ENCODE data around the gene SMURF1. TPM values are rescaled to one million over a fixed set of nuclear protein-coding genes. Genes with fewer than 3 reads are reported as not detected.

Gene SMURF1
- total and polyA plus RNA-seq, 4 donors: 2.9 to 16.8 (median 5.9) TPM

- Histone ChIP-seq H3K4me3 (ENCODE audit: low read depth in 1 of 3, low read length in 3 of 3) (no peak overlapping the region), H3K9me3 (ENCODE audit: control insufficient read depth in 4 of 4, low read length in 3 of 4) (no peaks in the 10 kb centered on the region), H3K9ac (ENCODE audit: low read depth in 1 of 2, low read length in 2 of 2) (no peak overlapping the region), H3K27ac (ENCODE audit: low read depth in 1 of 2, low read length in 2 of 2) (no peak overlapping the region), H3K27me3 (ENCODE audit: control insufficient read depth in 4 of 4, insufficient read depth in 4 of 4, low read length in 3 of 4) (no peaks in the 10 kb centered on the region), H3K36me3 (ENCODE audit: control insufficient read depth in 4 of 4, insufficient read depth in 3 of 4, low read depth in 1 of 4, low read length in 3 of 4) (no peaks in the 10 kb centered on the region), H3K4me1 (ENCODE audit: control insufficient read depth in 4 of 4, insufficient read depth in 4 of 4, low read length in 3 of 4) (peaks cover 0 to under 1% (median 0%) of the 10 kb centered on the region in 4 donors)
- no peak for DNase-seq (ENCODE audit: low spot score)
- no peak for TF ChIP-seq EGR1 (IDR thresholded peaks at IDR 0.05; ENCODE audit: low read depth in 2 of 2)
- no peak for TF ChIP-seq FOXA1 (IDR thresholded peaks at IDR 0.05)
- TF ChIP-seq FOXA2 (IDR thresholded peaks at IDR 0.05): no peak
- no peak for TF ChIP-seq ATF3 (IDR thresholded peaks at IDR 0.05)
- WGBS: 87% methylated on average over 15 of the region's 15 CpGs
Observed at GRCh38 chr7:99184532-99185218, 40.8 kb upstream of the SMURF1 start.

GRCh38 chr7:99180067-99180650 lies 36.3 kb upstream of the SMURF1 start:
- H3K36me3 ChIP-seq (ENCODE audit: control insufficient read depth in 4 of 4, insufficient read depth in 3 of 4, low read depth in 1 of 4, low read length in 3 of 4): no peaks in the 10 kb centered on the region
- DNase-seq (ENCODE audit: low spot score): no peak
- no peaks in the 10 kb centered on the region for H3K9me3 ChIP-seq (ENCODE audit: control insufficient read depth in 4 of 4, low read length in 3 of 4)
- no peaks in the 10 kb centered on the region for H3K27me3 ChIP-seq (ENCODE audit: control insufficient read depth in 4 of 4, insufficient read depth in 4 of 4, low read length in 3 of 4)
- TF ChIP-seq HNF4G (IDR thresholded peaks at IDR 0.05) (no peak), NR2F2 (IDR thresholded peaks at IDR 0.05) (no peak), RXRA (IDR thresholded peaks at IDR 0.05) (no peak), GABPA (IDR thresholded peaks at IDR 0.05 in 1 of 2, conservative IDR thresholded peaks at IDR 0.05 in 1 of 2) (no peak), JUND (IDR thresholded peaks at IDR 0.05) (no peak), EGR1 (IDR thresholded peaks at IDR 0.05; ENCODE audit: low read depth in 2 of 2) (no peak), RAD21 (IDR thresholded peaks at IDR 0.05) (no peak), YY1 (IDR thresholded peaks at IDR 0.05) (no peak), TAF1 (conservative IDR thresholded peaks at IDR 0.05) (no peak), SP1 (IDR thresholded peaks at IDR 0.05) (no peak), REST (IDR thresholded peaks at IDR 0.05) (no peak), ATF3 (IDR thresholded peaks at IDR 0.05) (no peak), HNF4A (conservative IDR thresholded peaks at IDR 0.05) (no peak), MAX (IDR thresholded peaks at IDR 0.05) (no peak), CTCF (IDR thresholded peaks at IDR 0.05; ENCODE audit: low read depth, low read length, missing input control) (no peak), FOXA1 (IDR thresholded peaks at IDR 0.05) (no peak), FOXA2 (IDR thresholded peaks at IDR 0.05) (no peak)
- TF ChIP-seq, protein P1, sequence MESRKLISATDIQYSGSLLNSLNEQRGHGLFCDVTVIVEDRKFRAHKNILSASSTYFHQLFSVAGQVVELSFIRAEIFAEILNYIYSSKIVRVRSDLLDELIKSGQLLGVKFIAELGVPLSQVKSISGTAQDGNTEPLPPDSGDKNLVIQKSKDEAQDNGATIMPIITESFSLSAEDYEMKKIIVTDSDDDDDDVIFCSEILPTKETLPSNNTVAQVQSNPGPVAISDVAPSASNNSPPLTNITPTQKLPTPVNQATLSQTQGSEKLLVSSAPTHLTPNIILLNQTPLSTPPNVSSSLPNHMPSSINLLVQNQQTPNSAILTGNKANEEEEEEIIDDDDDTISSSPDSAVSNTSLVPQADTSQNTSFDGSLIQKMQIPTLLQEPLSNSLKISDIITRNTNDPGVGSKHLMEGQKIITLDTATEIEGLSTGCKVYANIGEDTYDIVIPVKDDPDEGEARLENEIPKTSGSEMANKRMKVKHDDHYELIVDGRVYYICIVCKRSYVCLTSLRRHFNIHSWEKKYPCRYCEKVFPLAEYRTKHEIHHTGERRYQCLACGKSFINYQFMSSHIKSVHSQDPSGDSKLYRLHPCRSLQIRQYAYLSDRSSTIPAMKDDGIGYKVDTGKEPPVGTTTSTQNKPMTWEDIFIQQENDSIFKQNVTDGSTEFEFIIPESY (IDR thresholded peaks at IDR 0.05): no peak
- H3K4me1 ChIP-seq (ENCODE audit: control insufficient read depth in 4 of 4, insufficient read depth in 4 of 4, low read length in 3 of 4): no peaks in the 10 kb centered on the region
- no peak overlapping the region for H3K4me3 ChIP-seq (ENCODE audit: low read depth in 1 of 3, low read length in 3 of 3)
- WGBS: 88% methylated on average over 12 of the region's 12 CpGs
- no peak overlapping the region for H3K9ac ChIP-seq (ENCODE audit: low read depth in 1 of 2, low read length in 2 of 2)
- H3K27ac ChIP-seq (ENCODE audit: low read depth in 1 of 2, low read length in 2 of 2): no peak overlapping the region
